Left cardiac atrium (tissue), 4 donors: ENCODE data around the gene CYP19A1. TPM values are rescaled to one million over a fixed set of nuclear protein-coding genes. Genes with fewer than 3 reads are reported as not detected.
A peak's percentile ranks its signal among the peaks of the same experiment; 100 is the strongest.
"Not testable (repeated sequence)": the region's sequence is repeated elsewhere in the genome, so short reads cannot be mapped to it uniquely, and the experiment has no call there.

Source experiments
- ATAC-seq, 2 donors: fragments of 200-7000 bp; cut with Tn5 transposase; one replicate each; pipeline ENCODE4 v1.9.1; 2020; ENCODE audit warnings: mild to moderate bottlenecking in 2 of 2, moderate library complexity in 2 of 2
- DNase-seq: peaks from one replicate; pipeline ENCODE4 v3.0.0-alpha.2; 2020
- intact Hi-C, 2 donors: fragments of 100-400 bp; cut with DNase I; formaldehyde crosslinking; loops; one replicate each; pipeline versions ENCODE4 v1.14.1 to v1.15.1; 2022 to 2023
- total RNA-seq, 2 donors: library from RNA; stranded (reverse); fragmentation: NEBNext Ultra II Directional; extraction: Animal tissue kit (Norgen Biotek cat#: 25700); gene quantifications; one replicate each; pipeline ENCODE4 v1.2.1, GENCODE V29; 2021
- donor health status: DM: no; HTN: yes; CAD: no.
- donor health status: DM: no; HTN: yes; CAD: no; lungs with severe emphysema.
- donor health status: DM: yes; HTN: yes; CAD: no.
- donor health status: Dilated cardiomyopathy.

CYP19A1 gene
- total RNA-seq, 2 donors from 2014 or later, result 0.56 to 0.86 TPM

DNA sequence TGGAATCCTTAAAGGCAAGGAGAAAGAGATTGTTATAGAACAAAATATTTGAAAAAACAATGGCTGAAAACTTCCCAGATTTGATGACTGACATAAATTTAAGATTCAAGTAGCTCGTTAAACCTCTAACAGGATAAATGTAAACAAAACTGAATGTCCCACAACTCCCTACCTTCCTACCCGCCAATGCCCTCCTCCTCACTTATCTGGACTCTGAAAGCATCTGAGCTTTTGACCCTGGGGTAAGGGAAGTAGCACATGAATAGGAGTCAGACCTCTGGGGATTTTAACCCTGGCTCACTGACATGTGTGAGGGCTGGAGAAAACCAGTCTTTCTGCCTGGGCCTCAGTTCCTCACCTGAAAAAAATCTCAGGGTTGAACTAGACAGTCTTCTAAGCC lies 26.9 kb downstream of the CYP19A1 start:
- no peak for ATAC-seq
- intact Hi-C loops, result no loop called here
- DNase-seq, result no peak

DNA sequence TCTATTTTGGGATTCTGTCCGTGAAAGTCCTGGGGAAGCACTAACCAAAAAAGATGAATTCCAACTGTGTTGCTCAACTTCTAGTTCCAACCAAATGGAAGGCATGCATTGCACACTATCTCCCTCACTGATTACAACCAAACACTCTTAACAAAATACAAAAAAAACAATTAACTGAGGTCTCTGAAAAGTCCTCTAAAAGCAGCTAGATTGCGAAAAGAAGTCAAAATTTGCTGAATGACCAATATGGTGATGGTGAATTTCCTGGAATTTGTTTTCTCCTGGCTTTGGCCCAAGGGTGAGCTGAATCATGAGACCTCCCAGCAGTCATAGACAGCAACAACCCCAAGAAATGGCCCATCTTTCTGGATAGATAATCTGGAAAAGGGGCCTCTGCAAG lies 28.3 kb downstream of the CYP19A1 start:
- ATAC-seq, result peak in 1 of 2 donors; percentile 40
- intact Hi-C loops, result no loop called here
- no peak for DNase-seq

DNA sequence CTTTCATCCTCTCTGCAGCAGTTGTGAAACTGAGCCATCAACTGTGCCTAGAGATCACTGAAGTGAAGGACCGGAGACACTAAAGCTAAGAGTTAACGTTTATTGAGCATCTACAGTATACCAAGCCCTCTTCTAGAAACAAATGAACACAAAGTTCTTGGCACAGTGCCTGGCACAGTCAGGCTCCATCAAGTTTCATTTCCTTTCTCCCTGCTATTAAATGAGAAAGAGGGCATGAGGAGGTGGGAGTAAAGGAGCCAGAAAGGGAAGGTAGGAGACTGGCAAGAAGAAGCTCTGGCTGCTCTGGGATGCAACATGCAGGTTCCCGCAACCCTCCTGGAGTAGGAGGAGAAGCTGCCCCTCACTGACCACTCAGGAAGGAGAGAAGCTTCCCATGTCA lies 30.6 kb downstream of the CYP19A1 start:
- DNase-seq (no peak), ATAC-seq (peak in 1 of 2 donors; percentile 9)
- intact Hi-C loops, result no loop called here

DNA sequence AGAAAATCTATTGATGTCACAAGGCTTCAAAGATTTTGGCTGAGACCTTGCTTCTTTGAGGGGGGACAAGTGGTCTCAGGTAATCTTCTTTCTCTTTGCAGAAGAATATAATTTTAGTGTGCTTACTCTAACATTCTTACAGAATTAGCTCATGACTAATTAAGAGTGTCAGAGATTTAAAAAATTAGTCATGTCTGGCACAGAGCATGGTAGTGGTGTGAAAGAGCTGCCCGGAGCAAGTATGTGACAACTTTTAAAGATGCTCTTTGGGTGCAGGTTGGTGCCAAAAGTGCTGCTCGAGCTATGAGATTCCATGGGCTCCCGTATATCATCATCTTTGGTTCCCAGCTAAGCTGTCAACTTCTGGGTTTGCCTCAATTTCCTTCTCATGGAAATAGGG lies 31.1 kb downstream of the CYP19A1 start:
- DNase-seq (no peak), ATAC-seq (peak in 1 of 2 donors; percentile 76)
- intact Hi-C loops, result no loop called here

DNA sequence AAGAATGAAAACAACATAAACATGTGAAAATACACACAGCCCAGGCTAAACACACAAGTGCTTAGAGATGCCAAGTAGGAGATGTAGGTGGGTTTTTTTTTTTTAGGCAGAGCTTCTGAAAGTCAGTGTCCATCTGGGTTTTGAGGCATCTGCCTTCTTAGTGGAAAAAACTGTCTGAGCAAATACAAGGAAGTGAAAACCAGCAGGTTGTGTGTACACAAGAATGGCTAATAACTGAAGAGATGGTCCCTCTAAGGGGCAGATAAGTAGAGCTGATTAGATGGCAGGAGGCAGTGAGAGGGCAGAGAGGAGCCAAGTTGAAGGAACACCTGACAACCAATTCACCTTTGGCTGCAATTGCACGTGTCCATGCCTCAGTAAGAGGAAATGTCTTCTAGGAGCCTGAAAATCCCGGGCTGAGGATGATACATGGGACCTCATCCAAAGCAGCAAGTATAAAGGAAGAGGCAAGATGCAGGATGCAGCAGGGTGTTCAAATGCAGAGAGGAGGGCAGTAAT lies 34.9 kb downstream of the CYP19A1 start:
- intact Hi-C loops, result no loop called here
- DNase-seq (no peak), ATAC-seq (no peak)

DNA sequence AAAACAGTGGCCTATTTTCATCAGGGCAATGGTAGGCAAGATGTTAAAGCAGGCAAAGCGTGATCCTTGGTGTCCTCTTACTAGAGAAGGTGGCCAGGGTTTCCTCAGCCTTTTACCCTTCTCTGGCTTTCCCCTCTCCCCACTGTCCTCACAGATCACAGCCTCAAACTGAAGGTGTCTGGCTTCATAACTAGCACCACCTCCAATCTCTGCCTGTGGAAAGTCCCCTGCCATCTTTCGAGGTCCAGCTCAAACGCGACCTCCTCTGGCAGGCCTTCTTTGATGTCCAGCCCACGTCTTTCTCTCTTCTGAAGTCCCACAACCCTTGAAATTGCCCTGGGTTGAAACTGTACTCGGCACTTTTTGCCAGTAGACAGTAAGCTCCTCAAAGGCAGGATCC lies 35.9 kb downstream of the CYP19A1 start:
- DNase-seq, result no peak
- intact Hi-C loops, result no loop called here
- no peak for ATAC-seq

DNA sequence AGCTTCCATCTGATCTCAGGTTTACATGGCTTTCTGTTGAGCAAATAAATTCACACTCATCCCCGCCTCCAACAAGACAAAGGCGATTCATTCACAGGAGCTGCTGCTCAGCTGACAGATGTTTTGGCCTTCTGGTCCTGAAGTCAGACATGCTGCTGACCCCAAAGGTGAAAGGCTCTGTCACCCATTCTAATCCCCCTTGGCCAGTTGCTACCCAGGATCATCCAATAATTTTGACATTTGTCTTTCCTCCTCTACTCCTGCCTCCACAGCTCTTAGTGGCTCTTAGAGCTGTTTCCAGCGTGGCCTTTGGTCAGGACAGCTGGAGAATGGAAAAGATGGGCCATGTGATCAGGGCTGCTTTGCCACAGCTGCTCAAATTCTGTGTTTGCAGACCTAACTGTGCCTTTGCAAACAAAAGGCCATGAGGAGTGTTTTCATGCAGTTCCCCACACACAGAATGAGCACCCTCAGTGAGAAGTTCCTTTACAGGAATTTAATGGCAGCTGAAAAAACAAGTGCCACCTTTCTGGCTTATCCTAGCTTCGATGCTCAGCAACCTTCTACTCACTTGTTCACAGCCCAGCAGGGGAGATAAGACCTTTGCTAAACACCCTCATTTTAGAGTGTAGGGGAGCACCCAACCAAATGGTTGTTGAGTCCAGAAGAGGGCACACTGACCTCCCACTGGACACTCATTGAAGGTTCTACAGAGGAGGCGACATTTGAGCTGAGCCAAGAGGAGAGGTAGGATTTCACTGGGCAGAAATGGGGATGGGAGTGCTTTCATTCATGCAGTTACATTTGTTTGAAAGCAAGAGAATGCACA lies 39.0 kb downstream of the CYP19A1 start:
- no peak for DNase-seq
- intact Hi-C loops, result no loop called here
- ATAC-seq, result no peak

DNA sequence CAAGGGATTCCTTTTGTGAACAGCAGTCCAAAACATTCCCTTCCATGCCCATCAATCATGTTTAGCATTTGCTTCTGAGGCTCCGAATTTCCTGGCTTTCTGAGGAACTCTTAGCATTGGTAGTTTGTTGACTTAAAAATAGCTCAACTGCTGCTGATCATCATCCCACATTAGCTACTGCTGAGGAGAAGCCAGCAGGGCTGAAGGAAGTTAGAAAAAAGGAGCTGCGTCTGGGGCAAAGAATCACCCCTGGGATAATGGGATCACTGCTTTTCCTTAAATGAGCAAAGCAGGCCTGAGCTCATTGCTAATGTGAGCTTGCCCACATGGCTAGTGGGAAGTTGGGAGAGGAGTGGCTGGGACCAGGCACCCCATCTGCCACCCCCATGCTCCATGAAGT lies 39.8 kb downstream of the CYP19A1 start:
- intact Hi-C loops, result no loop called here
- ATAC-seq (peak in 1 of 2 donors; percentile 30), DNase-seq (no peak)

DNA sequence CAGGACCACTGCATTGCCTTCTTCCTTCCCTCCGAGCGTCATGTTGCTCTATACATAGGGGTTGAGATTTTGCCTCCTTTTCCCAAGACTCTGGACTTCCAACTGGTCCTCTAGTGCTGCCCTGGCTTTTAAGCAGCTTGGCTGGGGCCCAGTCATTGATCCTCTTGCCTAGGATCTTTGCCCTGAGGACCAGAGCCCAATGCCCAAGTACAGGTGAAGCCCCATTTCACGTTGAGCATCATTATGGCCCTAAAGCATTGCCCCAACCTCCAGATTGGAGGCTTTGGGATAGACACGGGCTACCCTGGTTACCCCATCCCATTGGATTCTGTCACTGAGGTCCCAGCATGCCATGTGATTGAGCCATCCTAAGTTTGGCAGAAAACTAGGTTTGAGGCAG lies 47.7 kb downstream of the CYP19A1 start:
- intact Hi-C loops, result no loop called here
- ATAC-seq (no peak), DNase-seq (no peak)

DNA sequence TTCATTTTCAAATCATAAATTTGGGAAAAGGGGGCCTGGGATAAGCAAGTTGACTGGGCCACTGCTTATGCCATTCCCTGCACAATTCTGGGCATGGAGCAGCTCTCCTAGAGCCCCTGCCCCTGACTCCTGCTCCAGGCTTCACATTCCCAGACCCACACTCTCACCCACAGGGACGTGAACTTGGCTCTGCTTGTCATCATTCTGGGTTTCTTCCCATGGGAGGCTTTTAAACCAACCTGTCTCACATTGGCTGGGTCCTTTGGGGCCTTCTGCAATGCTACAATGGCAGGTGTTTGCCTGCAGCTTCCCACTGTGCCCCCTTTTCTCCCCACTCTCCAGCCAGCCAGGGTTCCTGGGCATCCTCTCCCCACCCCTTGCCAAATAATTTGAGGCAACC lies 49.1 kb downstream of the CYP19A1 start:
- DNase-seq (no peak), ATAC-seq (no peak)
- intact Hi-C loops, result loop anchor here in 1 of 2 donors (5.0 kb wide), 1 partner anchor 93 kb away; no protein-coding TSS in a partner anchor

DNA sequence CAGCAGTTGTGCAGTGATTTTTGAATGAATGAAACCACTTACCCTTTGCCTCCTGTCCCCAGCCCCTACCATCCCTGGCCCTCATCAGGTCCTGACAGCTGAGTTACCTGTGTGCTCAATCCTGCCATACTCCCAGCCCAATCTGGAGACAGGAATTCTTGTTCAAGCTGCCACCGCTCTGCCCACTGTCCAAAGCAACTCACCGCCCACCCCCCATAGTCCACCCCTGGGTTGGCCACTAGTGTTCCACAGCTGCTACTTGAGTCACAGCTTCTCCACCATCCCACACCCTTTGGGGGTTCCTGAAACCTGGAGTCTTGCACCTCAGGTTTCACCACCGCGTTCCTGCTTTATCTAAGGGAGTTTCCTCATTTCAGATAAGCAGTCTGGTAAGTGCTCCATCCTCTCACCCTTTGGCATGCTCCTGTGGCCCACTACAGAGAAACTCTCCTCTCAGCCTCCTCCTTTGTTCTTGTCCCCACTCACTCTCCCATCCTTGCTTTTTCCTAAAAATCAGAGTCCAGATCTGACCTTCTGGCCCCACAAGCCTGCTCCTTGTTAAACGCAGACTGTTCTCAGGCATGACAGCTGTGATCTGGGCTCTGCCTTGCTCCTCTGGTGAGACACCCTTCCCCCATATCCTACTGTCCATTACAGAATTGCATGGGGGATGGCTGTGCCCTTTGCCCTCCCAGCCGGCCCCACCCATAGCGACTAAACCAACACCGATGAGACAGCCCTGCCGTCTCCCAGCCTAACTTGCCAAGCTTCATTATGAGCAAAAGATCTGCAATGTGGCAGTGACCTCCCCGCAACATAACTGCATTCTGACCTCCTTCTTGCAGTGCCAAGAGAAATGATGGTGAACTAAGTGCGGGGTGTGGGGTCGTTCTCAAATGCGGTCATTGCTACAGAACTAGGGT lies 50.0 kb downstream of the CYP19A1 start:
- DNase-seq, result no peak
- intact Hi-C loops, result loop anchor here in 1 of 2 donors (5.0 kb wide), 1 partner anchor 94 kb away; no protein-coding TSS in a partner anchor
- peak in 1 of 2 donors; percentile 47 for ATAC-seq

DNA sequence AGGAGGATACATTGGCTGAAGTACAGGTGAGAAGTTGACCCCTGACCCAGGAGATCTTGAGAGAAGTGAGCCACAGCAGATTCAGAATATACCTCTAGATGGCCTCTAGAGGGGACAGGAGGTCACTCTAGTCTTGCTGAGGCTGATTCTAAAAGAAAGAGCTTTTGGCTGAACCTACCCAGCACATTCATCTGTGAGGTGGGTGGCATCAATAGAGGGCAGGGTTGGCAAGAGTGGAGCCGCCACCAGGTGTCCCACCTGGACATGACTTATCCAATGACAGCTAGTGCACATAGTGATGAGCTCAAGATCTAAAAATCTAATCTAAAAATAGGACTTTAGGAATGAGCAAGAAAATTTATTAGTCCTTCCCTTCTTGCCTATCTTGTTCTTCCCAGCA lies 51.6 kb downstream of the CYP19A1 start:
- intact Hi-C loops, result loop anchor here in 1 of 2 donors (5.0 kb wide), 1 partner anchor 95 kb away; no protein-coding TSS in a partner anchor

DNA sequence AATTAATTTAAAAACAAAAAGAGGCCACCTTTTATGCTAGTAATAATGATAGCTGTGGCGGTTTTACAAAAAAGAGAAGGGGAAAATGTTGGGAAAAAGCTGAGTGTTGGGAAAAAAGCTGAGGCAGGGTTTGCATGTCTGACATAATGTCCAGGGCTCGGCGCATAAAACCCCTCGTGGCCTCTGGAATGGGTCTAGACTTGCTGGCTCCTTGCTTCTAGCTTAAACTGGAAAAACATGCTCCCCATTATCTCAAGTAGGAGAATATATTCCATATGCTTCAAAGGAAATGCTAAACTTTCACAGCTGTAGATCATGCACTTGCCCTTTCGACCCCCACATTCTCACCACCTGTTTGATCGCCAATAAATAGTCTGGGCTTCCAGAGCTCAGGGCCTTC lies 53.0 kb downstream of the CYP19A1 start:
- intact Hi-C loops, result loop anchor here in 1 of 2 donors (5.0 kb wide), 1 partner anchor 97 kb away; no protein-coding TSS in a partner anchor
- no peak for ATAC-seq
- no peak for DNase-seq

More for the DNA sequence above, 51.6 kb downstream of the CYP19A1 start:
- ATAC-seq, result no peak
- DNase-seq, result no peak

DNA sequence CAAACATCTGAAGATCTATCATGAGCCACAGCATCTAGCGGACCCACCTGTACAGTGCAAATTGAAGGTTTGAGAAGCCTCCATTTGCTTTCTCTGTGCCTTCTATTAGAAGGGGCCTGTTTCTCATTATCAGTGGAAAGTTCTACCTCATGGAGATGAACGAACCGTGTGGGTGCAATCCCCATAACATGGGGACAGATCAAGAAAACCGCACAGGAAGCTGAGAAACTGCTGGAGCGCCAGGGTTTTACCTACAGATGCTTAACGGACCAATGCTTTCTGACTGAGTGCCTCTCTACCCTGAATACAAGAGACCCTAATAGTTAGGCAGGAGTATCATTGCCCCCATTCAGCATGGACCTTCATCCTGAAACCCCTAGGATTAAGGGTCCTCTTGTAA lies 53.5 kb downstream of the CYP19A1 start:
- intact Hi-C loops, result loop anchor here in 1 of 2 donors (5.0 kb wide), 1 partner anchor 97 kb away; no protein-coding TSS in a partner anchor
- ATAC-seq (no peak), DNase-seq (no peak)

DNA sequence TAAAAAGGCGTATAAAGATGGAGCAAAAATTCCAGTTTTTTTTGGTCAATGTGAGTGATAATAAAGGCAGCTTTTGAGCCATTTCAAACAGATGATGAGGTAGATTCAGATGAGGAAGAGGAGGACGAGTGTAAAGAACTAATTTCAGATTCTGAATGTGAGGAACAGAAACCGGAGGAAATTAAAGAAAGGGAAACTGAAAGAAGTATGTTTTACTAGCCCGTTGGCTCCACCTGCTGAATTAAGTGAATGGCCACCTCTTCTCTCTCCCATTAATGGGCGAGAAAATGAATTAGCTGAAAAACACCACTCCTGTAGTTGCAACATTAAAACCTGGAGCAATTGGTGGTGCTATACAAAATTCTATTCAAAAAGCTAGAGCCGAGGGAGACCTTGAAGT lies 55.4 kb downstream of the CYP19A1 start:
- intact Hi-C loops, result no loop called here
- ATAC-seq (no peak), DNase-seq (no peak)

DNA sequence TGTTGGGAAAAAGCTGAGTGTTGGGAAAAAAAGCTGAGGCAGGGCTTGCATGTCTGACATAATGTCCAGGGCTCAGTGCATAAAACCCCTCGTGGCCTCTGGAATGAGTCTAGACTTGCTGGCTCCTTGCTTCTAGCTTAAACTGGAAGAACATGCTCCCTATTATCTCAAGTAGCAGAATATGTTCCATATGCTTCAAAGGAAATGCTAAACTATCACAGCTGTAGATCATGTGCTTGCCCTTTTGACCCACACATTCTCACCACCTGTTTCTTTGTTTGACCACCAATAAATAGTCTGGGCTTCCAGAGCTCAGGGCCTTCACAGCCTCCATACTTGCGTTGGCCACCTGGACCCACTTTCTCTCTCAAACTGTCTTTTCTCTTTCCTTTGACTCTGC lies 56.2 kb downstream of the CYP19A1 start:
- ATAC-seq, result peak; percentile 31 to 48
- DNase-seq, intact Hi-C loops: not testable (repeated sequence)

DNA sequence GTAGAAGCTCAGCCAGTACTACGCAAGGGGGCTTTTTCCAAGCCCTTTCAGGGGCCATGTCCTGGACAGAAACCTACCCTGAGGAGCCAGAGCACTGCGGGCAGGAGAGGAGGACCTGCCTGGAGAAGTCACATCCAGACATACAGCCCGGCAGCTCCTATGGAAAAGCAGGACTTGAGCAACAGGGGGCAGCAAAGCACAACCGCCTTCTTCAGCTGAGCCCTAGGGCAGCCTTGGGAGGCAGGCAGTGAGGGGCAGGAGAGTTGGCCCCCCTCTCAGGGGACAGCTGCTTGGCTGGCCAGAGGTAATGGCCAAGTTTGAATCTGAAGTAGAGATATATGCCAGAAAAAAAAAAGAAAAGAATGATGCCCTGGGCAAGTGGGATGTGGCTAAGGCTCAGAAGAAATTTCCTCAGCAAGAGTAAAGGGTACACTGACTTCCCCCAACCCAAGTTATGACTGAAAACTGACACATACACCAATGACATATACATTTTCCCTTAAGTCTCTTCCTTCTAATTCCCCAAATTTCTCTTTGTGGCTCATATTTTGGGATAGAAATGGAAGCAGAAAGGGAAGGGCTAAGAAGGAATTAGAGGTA lies 56.9 kb downstream of the CYP19A1 start:
- intact Hi-C loops, result loop anchor here in 1 of 2 donors (1.0 kb wide), 1 partner anchor 100 kb away; no protein-coding TSS in a partner anchor
- ATAC-seq (peak; percentile 96 to 97), DNase-seq (peak; percentile 67)

DNA sequence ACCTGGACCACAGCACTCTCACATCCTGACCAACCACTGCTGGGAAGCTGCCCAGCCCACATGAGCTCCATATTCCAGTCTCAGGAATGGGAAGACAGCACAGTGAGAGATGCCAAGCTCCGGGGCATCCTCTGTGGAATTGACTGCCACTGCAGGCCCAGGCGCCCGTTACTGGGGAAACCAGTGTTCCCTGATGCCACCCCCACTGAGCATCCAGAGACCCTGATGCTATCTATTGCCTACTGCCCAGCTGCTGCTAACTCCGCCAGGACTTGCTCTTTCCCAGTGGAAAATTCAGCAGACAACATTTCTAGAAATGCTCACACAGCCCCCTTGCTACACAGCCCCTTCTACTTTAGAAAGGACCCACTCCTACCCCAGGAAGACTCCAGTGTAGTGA lies 57.6 kb downstream of the CYP19A1 start:
- intact Hi-C loops, result loop anchor here in 1 of 2 donors (1.0 kb wide), 1 partner anchor 100 kb away; no protein-coding TSS in a partner anchor
- ATAC-seq, result no peak

DNA sequence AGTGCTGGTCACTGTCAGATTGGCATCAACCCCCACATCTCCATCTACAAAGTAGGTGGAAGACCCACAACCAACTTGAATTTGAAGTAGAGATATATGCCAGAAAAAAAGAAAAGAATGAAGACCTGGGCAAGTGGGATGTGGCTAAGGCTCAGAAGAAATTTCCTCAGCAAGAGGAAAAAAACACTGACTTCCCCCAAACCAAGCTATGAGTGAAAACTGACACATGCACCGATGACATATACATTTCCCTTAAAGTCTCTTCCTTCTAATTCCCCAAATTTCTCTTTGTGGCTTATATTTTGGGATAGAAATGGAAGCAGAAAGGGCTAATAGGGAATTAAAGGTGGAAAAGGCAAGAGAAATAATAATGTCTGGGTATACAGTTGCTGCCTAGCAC lies 59.0 kb downstream of the CYP19A1 start:
- no peak for DNase-seq
- intact Hi-C loops, result no loop called here
- ATAC-seq, result no peak

More for the DNA sequence above, 57.6 kb downstream of the CYP19A1 start:
- no peak for DNase-seq
